HG03196 (cell line): Measurements from ENCODE around the gene FMO2.

Experiments used
- ATAC-seq: cut with Tn5 transposase; IDR thresholded peaks from one replicate; pipeline ENCODE4 v1.9.1; 2021; ENCODE audit not compliant: unreplicated experiment

The FMO2 gene

GRCh38 chr1:171173069-171173468 lies 12.0 kb upstream of the FMO2 start:
- no peak for ATAC-seq

- no peak for ATAC-seq
These were observed 10.4 kb upstream of the FMO2 start for GRCh38 chr1:171174560-171175294.

- no peak for ATAC-seq
These were observed 7.8 kb upstream of the FMO2 start for GRCh38 chr1:171177261-171177660.

GRCh38 chr1:171179318-171180227 lies 5.5 kb upstream of the FMO2 start:
- ATAC-seq = no peak

GRCh38 chr1:171180670-171181069 lies 4.4 kb upstream of the FMO2 start:
- no peak for ATAC-seq

GRCh38 chr1:171188388-171189266 lies 3.5 kb downstream of the FMO2 start:
- peak; percentile 82 for ATAC-seq

GRCh38 chr1:171191992-171192391 lies 6.9 kb downstream of the FMO2 start:
- ATAC-seq = no peak

- ATAC-seq = no peak
These were observed 10.7 kb downstream of the FMO2 start for GRCh38 chr1:171195767-171196166.

- no peak for ATAC-seq
These were observed 11.3 kb downstream of the FMO2 start for GRCh38 chr1:171196351-171196750.

- ATAC-seq = no peak
These were observed 13.0 kb downstream of the FMO2 start for GRCh38 chr1:171198081-171198480.

- ATAC-seq = no peak
These were observed 19.2 kb downstream of the FMO2 start for GRCh38 chr1:171204296-171204695.

- ATAC-seq = no peak
These were observed 21.3 kb downstream of the FMO2 start for GRCh38 chr1:171206204-171206977.

GRCh38 chr1:171206978-171207355 lies 21.9 kb downstream of the FMO2 start:
- ATAC-seq = no peak

GRCh38 chr1:171207377-171207776 lies 22.3 kb downstream of the FMO2 start:
- no peak for ATAC-seq

GRCh38 chr1:171210355-171210754 lies 25.3 kb downstream of the FMO2 start:
- no peak for ATAC-seq

GRCh38 chr1:171212607-171213351 lies 27.7 kb downstream of the FMO2 start:
- ATAC-seq = no peak

- ATAC-seq = no peak
These were observed 28.7 kb downstream of the FMO2 start for GRCh38 chr1:171213559-171214454.

GRCh38 chr1:171217658-171218443 lies 32.8 kb downstream of the FMO2 start:
- no peak for ATAC-seq
